HepG2 (cell line): ENCODE data around the gene AGAP3. TPM values are rescaled to one million over a fixed set of nuclear protein-coding genes. Genes with fewer than 3 reads are reported as not detected.

Experiments
- ATM ChIP-seq: fragments of 450-650 bp; IDR thresholded peaks from 2 replicates; pipeline ENCODE4 v1.7.1; 2017; ENCODE audit warnings: mild to moderate bottlenecking, borderline replicate concordance
- BRD4 ChIP-seq: sonication (generic); formaldehyde crosslinking; IDR thresholded peaks from 2 replicates; pipeline ENCODE4 v1.4.0; 2020; ENCODE audit warnings: missing genetic modification reagents
- HNF4G ChIP-seq, 2 experiments: sonication (generic) in 1 of 2; formaldehyde crosslinking in 1 of 2; IDR thresholded peaks; 2 replicates each; pipeline versions ENCODE4 v1.4.0 to v1.6.1; 2011 to 2020; ENCODE audit warnings: borderline replicate concordance in 2 of 2, low read depth in 2 of 2, mild to moderate bottlenecking in 2 of 2, low read length in 1 of 2, missing genetic modification reagents in 1 of 2, moderate library complexity in 1 of 2
- KAT7 ChIP-seq: IDR thresholded peaks from 2 replicates; pipeline ENCODE4 v1.6.1; 2018; ENCODE audit warnings: borderline replicate concordance, missing compliant biosample characterization
- KDM5B ChIP-seq: sonication (generic); formaldehyde crosslinking; IDR thresholded peaks from 2 replicates; pipeline ENCODE4 v1.4.0; 2020; ENCODE audit warnings: missing genetic modification reagents, mild to moderate bottlenecking, borderline replicate concordance
- RBM39 ChIP-seq: fragments of 200-400 bp; formaldehyde crosslinking; IDR thresholded peaks from one replicate; pipeline ENCODE4 v1.6.1; 2018; ENCODE audit warnings: antibody characterized with exemption, mild to moderate bottlenecking, low read depth, low read length; ENCODE audit not compliant: poor library complexity, severe bottlenecking
- SIN3A ChIP-seq: IDR thresholded peaks from 2 replicates; pipeline ENCODE4 v1.6.1; 2011; ENCODE audit warnings: low read depth, mild to moderate bottlenecking, control low read depth, low read length, borderline replicate concordance
- SRF ChIP-seq: IDR thresholded peaks from 2 replicates; pipeline ENCODE4 v1.6.1; 2011; ENCODE audit warnings: mild to moderate bottlenecking, low read depth, low read length, moderate library complexity
- ZBTB49 ChIP-seq: sonication (generic); formaldehyde crosslinking; IDR thresholded peaks from 2 replicates; pipeline ENCODE4 v1.4.0; 2020; ENCODE audit warnings: missing genetic modification reagents, borderline replicate concordance
- ZFP82 ChIP-seq: sonication (generic); formaldehyde crosslinking; IDR thresholded peaks from 2 replicates; pipeline ENCODE4 v1.5.1; 2020; ENCODE audit warnings: mild to moderate bottlenecking, missing genetic modification reagents, borderline replicate concordance
- ZNF256 ChIP-seq: sonication (generic); formaldehyde crosslinking; conservative IDR thresholded peaks from 2 replicates; pipeline ENCODE4 v1.4.0; 2020; ENCODE audit warnings: missing genetic modification reagents
- ZNF446 ChIP-seq: sonication (generic); formaldehyde crosslinking; IDR thresholded peaks from 2 replicates; pipeline ENCODE4 v1.5.0; 2020; ENCODE audit warnings: mild to moderate bottlenecking, missing genetic modification reagents
- ZNF605 ChIP-seq: sonication (generic); formaldehyde crosslinking; IDR thresholded peaks from 2 replicates; pipeline ENCODE4 v1.8.0; 2022; ENCODE audit warnings: mild to moderate bottlenecking, missing genetic modification reagents
- ZNF660 ChIP-seq: sonication (generic); formaldehyde crosslinking; IDR thresholded peaks from 2 replicates; pipeline ENCODE4 v1.5.1; 2020; ENCODE audit warnings: mild to moderate bottlenecking, low read depth, missing genetic modification reagents, borderline replicate concordance
- ZNF781 ChIP-seq: sonication (generic); formaldehyde crosslinking; IDR thresholded peaks from 2 replicates; pipeline ENCODE4 v1.5.1; 2020; ENCODE audit warnings: borderline replicate concordance, mild to moderate bottlenecking, missing genetic modification reagents; ENCODE audit errors: not compliant biosample characterization
- ZSCAN30 ChIP-seq: sonication (generic); formaldehyde crosslinking; IDR thresholded peaks from 2 replicates; pipeline ENCODE4 v1.5.0; 2020; ENCODE audit warnings: mild to moderate bottlenecking, missing genetic modification reagents
- polyA plus RNA-seq, 8 experiments: library from polyadenylated mRNA; depleted of rRNA in 3 of 8; stranded (reverse) in 7 of 8; unstranded in 1 of 8; fragments of >200 nt; fragmentation: Illumina TruSeq in 4 of 8; extraction: Trizol in 4 of 8; gene quantifications; 2 replicates each; pipeline versions ENCODE4 v1.2.1 to v1.2.3, GENCODE V29; 2011 to 2016; ENCODE audit warnings: low read depth in 4 of 8, missing spikeins in 1 of 8, mixed read lengths in 1 of 8; ENCODE audit not compliant: insufficient read depth in 1 of 8
- total RNA-seq, 5 experiments: library from RNA; depleted of rRNA; stranded (reverse); fragments of >200 nt; fragmentation: Illumina TruSeq; extraction: Trizol; gene quantifications; 2 replicates each; pipeline ENCODE4 v1.2.3, GENCODE V29; 2016; ENCODE audit warnings: low read depth in 1 of 5
- TF ChIP-seq, protein P1 (sequence below): IDR thresholded peaks from 2 replicates; pipeline ENCODE4 v1.6.1; 2018; ENCODE audit warnings: missing genetic modification reagents
- TF ChIP-seq, protein P2 (sequence below): sonication (generic); formaldehyde crosslinking; conservative IDR thresholded peaks from 2 replicates; pipeline ENCODE4 v1.4.0; 2020; ENCODE audit warnings: missing genetic modification reagents
- TF ChIP-seq, protein P3 (sequence below): sonication (generic); formaldehyde crosslinking; IDR thresholded peaks from 2 replicates; pipeline ENCODE4 v1.4.0; 2020; ENCODE audit warnings: missing genetic modification reagents

Gene AGAP3
- total and polyA plus RNA-seq, 2 of the 13 experiments (the other 11 are each of a cell fraction or from before 2014, with no cell fraction given) = 31.3 to 61.4 TPM

GRCh38 chr7:151083071-151083823 is 3.0 kb upstream of the AGAP3 start, which contains the start of gene TMUB1 (continued):
- no peak for TF ChIP-seq ZNF660 (CRISPR knock-in tag)
- TF ChIP-seq, protein P1, sequence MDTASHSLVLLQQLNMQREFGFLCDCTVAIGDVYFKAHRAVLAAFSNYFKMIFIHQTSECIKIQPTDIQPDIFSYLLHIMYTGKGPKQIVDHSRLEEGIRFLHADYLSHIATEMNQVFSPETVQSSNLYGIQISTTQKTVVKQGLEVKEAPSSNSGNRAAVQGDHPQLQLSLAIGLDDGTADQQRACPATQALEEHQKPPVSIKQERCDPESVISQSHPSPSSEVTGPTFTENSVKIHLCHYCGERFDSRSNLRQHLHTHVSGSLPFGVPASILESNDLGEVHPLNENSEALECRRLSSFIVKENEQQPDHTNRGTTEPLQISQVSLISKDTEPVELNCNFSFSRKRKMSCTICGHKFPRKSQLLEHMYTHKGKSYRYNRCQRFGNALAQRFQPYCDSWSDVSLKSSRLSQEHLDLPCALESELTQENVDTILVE (CRISPR knock-in tag) = peak; percentile 59; the same call in 1 of the 2 replicates
- no peak for TF ChIP-seq RBM39
- no peak for TF ChIP-seq KDM5B (CRISPR knock-in tag)
- no peak for TF ChIP-seq ZNF605 (CRISPR knock-in tag)
- TF ChIP-seq ATM = no peak
- TF ChIP-seq, protein P2, sequence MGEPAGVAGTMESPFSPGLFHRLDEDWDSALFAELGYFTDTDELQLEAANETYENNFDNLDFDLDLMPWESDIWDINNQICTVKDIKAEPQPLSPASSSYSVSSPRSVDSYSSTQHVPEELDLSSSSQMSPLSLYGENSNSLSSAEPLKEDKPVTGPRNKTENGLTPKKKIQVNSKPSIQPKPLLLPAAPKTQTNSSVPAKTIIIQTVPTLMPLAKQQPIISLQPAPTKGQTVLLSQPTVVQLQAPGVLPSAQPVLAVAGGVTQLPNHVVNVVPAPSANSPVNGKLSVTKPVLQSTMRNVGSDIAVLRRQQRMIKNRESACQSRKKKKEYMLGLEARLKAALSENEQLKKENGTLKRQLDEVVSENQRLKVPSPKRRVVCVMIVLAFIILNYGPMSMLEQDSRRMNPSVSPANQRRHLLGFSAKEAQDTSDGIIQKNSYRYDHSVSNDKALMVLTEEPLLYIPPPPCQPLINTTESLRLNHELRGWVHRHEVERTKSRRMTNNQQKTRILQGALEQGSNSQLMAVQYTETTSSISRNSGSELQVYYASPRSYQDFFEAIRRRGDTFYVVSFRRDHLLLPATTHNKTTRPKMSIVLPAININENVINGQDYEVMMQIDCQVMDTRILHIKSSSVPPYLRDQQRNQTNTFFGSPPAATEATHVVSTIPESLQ (CRISPR knock-in tag) = no peak
- TF ChIP-seq SIN3A = 0 out of 2 replicates have a peak, but pooled peaks have one; percentile 34
- no peak for TF ChIP-seq KAT7 (CRISPR knock-in tag)
- no peak for TF ChIP-seq HNF4G (IDR thresholded peaks at IDR 0.05; ENCODE audit: borderline replicate concordance, low read depth, low read length)
- TF ChIP-seq HNF4G (CRISPR knock-in tag; IDR thresholded peaks at IDR 0.05; ENCODE audit: borderline replicate concordance, low read depth) = 0 out of 2 replicates have a peak, but pooled peaks have one; percentile 19
- TF ChIP-seq ZSCAN30 = no peak
- TF ChIP-seq BRD4 (CRISPR knock-in tag) = no peak
- TF ChIP-seq ZNF446 (CRISPR knock-in tag) = no peak
- no peak for TF ChIP-seq ZNF781 (CRISPR knock-in tag)
- TF ChIP-seq ZFP82 = no peak
- TF ChIP-seq SRF = no peak
- TF ChIP-seq ZBTB49 (CRISPR knock-in tag) = no peak
- TF ChIP-seq, protein P3, sequence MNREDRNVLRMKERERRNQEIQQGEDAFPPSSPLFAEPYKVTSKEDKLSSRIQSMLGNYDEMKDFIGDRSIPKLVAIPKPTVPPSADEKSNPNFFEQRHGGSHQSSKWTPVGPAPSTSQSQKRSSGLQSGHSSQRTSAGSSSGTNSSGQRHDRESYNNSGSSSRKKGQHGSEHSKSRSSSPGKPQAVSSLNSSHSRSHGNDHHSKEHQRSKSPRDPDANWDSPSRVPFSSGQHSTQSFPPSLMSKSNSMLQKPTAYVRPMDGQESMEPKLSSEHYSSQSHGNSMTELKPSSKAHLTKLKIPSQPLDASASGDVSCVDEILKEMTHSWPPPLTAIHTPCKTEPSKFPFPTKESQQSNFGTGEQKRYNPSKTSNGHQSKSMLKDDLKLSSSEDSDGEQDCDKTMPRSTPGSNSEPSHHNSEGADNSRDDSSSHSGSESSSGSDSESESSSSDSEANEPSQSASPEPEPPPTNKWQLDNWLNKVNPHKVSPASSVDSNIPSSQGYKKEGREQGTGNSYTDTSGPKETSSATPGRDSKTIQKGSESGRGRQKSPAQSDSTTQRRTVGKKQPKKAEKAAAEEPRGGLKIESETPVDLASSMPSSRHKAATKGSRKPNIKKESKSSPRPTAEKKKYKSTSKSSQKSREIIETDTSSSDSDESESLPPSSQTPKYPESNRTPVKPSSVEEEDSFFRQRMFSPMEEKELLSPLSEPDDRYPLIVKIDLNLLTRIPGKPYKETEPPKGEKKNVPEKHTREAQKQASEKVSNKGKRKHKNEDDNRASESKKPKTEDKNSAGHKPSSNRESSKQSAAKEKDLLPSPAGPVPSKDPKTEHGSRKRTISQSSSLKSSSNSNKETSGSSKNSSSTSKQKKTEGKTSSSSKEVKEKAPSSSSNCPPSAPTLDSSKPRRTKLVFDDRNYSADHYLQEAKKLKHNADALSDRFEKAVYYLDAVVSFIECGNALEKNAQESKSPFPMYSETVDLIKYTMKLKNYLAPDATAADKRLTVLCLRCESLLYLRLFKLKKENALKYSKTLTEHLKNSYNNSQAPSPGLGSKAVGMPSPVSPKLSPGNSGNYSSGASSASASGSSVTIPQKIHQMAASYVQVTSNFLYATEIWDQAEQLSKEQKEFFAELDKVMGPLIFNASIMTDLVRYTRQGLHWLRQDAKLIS = no peak
- no peak for TF ChIP-seq ZNF256 (CRISPR knock-in tag)
